ENCODE results near the gene NME7.

Gene NME7

DNA sequence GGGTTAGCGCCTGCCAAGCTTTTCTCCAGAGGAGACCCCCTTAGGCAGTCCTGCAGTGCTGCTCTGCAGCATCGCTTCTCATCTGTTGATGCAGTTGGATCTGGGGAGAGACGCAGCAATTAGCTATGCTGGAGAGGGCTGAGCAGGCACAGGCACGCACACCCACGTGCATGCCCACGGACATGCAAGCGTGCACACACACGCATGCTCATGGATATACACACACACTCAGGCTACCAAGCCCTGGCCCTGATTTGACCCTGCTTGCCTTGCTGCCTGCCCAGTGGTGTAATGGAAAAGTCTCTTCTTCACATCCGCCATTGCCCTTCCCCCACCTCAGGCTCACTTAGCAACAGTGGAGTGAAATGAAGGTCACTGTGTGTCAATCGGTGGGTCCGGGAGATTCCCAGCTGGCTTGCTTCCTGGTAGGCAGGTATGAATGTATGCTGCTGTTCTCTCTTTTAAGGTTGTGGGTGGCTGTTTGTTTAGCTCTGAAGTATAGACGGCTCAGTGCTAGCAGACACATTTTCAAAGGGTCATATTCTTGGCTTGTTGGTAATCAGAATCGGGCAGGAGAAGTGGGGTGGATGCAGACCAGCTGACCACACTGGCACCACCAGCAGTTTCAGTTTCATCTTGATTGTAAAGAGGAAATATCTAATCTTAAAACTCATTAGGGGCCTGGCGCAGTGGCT lies 251.6 kb downstream of the NME7 start:
- no peak overlapping the region for H3K4me3 ChIP-seq (ENCODE audit: low read length)
- TF ChIP-seq CTCF (conservative IDR thresholded peaks at IDR 0.05; ENCODE audit: low read depth, low read length): no peak
- DNase-seq (ENCODE audit: low read depth): no peak

DNA sequence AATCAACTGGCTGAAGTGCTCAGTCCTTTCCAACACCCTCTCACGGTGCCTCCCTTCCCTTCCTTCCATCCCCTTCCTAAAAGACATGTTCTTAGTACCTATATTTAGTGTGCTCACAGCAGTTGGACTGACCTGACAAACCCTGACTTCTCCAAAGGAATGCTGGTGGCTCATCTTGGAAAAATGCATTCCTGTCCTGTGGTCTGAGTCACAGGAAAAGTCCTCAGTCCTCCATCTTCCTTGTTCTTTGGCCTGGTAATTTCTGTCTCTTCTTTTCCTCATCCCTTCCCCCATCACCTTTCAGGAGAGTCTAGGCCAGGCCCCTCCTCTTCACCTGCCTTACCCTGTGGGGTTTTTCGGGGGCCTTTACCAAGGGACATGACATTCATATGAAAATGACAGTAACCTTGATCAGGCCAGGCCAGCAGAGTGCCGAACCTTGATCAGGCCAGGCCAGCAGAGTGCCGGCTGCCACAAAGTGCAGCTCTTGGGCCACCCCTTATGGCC lies 253.9 kb downstream of the NME7 start:
- H3K4me3 ChIP-seq (ENCODE audit: low read length): no peak overlapping the region
- peak; percentile 73 for DNase-seq (ENCODE audit: low read depth)
- no peak for TF ChIP-seq CTCF (conservative IDR thresholded peaks at IDR 0.05; ENCODE audit: low read depth, low read length)

GRCh38 chr1:169112241-169112640 lies 255.4 kb downstream of the NME7 start:
- DNase-seq (ENCODE audit: low read depth): no peak
- H3K4me3 ChIP-seq (ENCODE audit: low read length): no peak overlapping the region
- TF ChIP-seq CTCF (conservative IDR thresholded peaks at IDR 0.05; ENCODE audit: low read depth, low read length): no peak

DNA sequence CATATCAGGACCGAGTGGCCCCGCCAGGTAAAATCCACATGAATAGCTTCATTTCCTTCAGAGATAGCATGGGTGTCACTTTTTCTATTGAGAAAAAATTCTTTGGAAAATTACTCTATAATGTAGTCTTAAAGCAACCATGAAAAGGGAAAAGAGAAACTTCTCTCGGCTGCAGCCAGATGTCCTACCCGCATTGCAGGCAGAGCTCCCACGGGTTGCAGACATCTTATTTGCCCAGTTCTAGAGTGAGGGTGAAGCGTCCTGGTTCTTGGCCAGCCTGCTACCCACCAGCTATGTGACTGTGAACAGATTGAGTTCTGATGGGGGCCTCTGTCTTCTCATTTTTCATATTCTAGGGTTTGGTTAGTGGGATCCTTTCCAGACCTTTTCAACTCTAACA lies 256.1 kb downstream of the NME7 start:
- no peak for DNase-seq (ENCODE audit: low read depth)
- peak overlapping the region; percentile 100 for H3K4me3 ChIP-seq (ENCODE audit: low read length)
- peak; percentile 4 for TF ChIP-seq CTCF (conservative IDR thresholded peaks at IDR 0.05; ENCODE audit: low read depth, low read length)

- DNase-seq (ENCODE audit: low read depth): peak; percentile 90
- H3K4me3 ChIP-seq (ENCODE audit: low read length): peak overlapping the region; percentile 100
- no peak for TF ChIP-seq CTCF (conservative IDR thresholded peaks at IDR 0.05; ENCODE audit: low read depth, low read length)
These were observed 256.7 kb downstream of the NME7 start for GRCh38 chr1:169110689-169111447.

DNA sequence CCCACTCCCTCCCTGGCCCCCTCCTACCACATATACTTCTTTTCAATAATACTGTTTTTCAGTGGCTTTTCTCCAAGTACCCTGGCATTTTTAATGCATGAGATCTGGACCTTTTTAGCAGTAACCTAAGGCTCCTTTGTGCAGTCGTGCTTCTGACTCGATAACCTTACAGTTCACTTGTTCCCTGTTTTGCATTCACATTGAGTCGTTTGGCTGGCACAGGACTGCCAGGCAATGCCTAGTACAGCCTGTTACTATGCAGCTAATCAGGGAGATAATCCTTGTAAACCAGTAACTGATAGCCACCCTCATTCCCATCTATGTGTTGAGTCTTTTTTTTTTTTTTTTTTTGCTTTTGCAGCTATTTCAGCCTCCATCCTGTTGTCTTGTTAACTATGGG lies 257.4 kb downstream of the NME7 start:
- DNase-seq (ENCODE audit: low read depth): peak; percentile 99
- no peak for TF ChIP-seq CTCF (conservative IDR thresholded peaks at IDR 0.05; ENCODE audit: low read depth, low read length)
- peak overlapping the region; percentile 100 for H3K4me3 ChIP-seq (ENCODE audit: low read length)

Measured in retinal pigment epithelial cell (primary cell).